ENCODE data around the gene SH3GLB1.

- no peak for TF ChIP-seq POLR2A (IDR thresholded peaks at IDR 0.05; ENCODE audit: low read depth, low read length)
- TF ChIP-seq POLR2AphosphoS5 (IDR thresholded peaks at IDR 0.05; ENCODE audit: low read depth, low read length): no peak
- no peak for TF ChIP-seq POU2F2 (IDR thresholded peaks at IDR 0.05; ENCODE audit: low read depth, low read length)
These were observed 45.7 kb downstream of the SH3GLB1 start for GRCh38 chr1:86750076-86750475.
